Activated CD8-positive, alpha-beta T cell treated with anti-CD3 and anti-CD28 coated beads for 36 hours (primary cell): ENCODE measurements around the gene ADGRB3. TPM values are rescaled to one million over a fixed set of nuclear protein-coding genes. Genes with fewer than 3 reads are reported as not detected.
"Not testable (repeated sequence)": the region's sequence is repeated elsewhere in the genome, so short reads cannot be mapped to it uniquely, and the experiment has no call there.

Experiments
- ATAC-seq: fragments of 200-7000 bp; cut with Tn5 transposase; one replicate; pipeline ENCODE4 v1.10.0; 2021; ENCODE audit warnings: mild to moderate bottlenecking, moderate library complexity
- CTCF ChIA-PET: fragments of 350-600 bp; sonication (Branson Sonifier 250); formaldehyde crosslinking; loops from one replicate; lab custom pipeline; 2021; ENCODE audit warnings: antibody characterized with exemption; lab: Charles Lee
- POLR2A ChIA-PET: fragments of 350-600 bp; sonication (Branson Sonifier 250); formaldehyde crosslinking; loops from one replicate; lab custom pipeline; 2021; ENCODE audit warnings: antibody characterized with exemption; lab: Charles Lee
- DNase-seq: peaks from one replicate; pipeline ENCODE4 v3.0.0-alpha.2; 2020
- H3K27ac Mint-ChIP-seq: one replicate; pipeline ENCODE4 v1.8.0; 2021; ENCODE audit warnings: mild to moderate bottlenecking, mixed read lengths
- H3K27me3 Mint-ChIP-seq: one replicate; pipeline ENCODE4 v1.8.0; 2021; ENCODE audit warnings: mixed read lengths
- H3K36me3 Mint-ChIP-seq: one replicate; pipeline ENCODE4 v1.8.0; 2021; ENCODE audit warnings: low read depth, mixed read lengths
- H3K4me1 Mint-ChIP-seq: one replicate; pipeline ENCODE4 v1.8.0; 2021; ENCODE audit warnings: low read depth, mixed read lengths
- H3K4me3 Mint-ChIP-seq: one replicate; pipeline ENCODE4 v1.8.0; 2021; ENCODE audit warnings: mild to moderate bottlenecking, moderate library complexity, mixed read lengths
- H3K9me3 Mint-ChIP-seq: one replicate; pipeline ENCODE4 v1.8.0; 2021; ENCODE audit warnings: mixed read lengths
- intact Hi-C: fragments of 100-400 bp; cut with micrococcal nuclease; formaldehyde crosslinking; loops from one replicate; pipeline ENCODE4 v1.10.0; 2022
- total RNA-seq, 2 experiments: library from RNA; stranded (reverse); gene quantifications; one replicate each; pipeline ENCODE4 v1.2.3, GENCODE V29; 2021
- TF ChIP-seq, protein P1 (sequence below): fragments of 200-600 bp; IDR thresholded peaks from one replicate; pipeline ENCODE4 v1.8.0; 2022; ENCODE audit warnings: antibody characterized with exemption, mild to moderate bottlenecking

The ADGRB3 gene
- total RNA-seq, 2 experiments from 2014 or later: not detected

DNA sequence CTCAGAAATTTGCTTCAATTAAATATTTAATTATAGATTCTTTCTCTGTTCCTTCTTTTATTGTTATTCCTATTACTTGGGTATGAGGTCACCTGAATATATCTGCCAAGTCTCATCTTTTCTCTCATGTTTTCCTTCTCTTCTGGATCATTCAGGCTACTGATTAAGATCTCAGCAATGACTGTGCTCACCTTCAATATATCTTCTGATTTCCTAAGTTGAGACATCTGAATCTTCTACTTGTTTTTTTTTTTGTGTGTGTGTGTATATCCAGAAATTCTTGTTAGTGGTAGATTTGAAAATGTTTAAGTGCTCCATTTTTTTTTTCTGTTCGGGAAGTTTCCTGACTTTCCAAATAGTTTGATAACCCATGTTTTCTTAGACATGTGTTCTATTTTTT is 108.0 kb downstream of the ADGRB3 start:
- no peaks in the 10 kb centered on the region for H3K36me3 Mint-ChIP-seq
- H3K9me3 Mint-ChIP-seq: no peaks in the 10 kb centered on the region
- H3K4me1 Mint-ChIP-seq: peaks cover 8% of the 10 kb centered on the region
- DNase-seq: no peak
- H3K4me3 Mint-ChIP-seq: no peak overlapping the region
- ChIA-PET CTCF (no interaction called here), POLR2A (interaction anchor here (0.6 kb wide), 1 partner anchor 1129 kb away, joined by 3 read pairs; no protein-coding TSS in a partner anchor)
- no peaks in the 10 kb centered on the region for H3K27me3 Mint-ChIP-seq
- no peak overlapping the region for H3K27ac Mint-ChIP-seq
- no peak for ATAC-seq
- intact Hi-C loops: no loop called here
- TF ChIP-seq, protein P1, sequence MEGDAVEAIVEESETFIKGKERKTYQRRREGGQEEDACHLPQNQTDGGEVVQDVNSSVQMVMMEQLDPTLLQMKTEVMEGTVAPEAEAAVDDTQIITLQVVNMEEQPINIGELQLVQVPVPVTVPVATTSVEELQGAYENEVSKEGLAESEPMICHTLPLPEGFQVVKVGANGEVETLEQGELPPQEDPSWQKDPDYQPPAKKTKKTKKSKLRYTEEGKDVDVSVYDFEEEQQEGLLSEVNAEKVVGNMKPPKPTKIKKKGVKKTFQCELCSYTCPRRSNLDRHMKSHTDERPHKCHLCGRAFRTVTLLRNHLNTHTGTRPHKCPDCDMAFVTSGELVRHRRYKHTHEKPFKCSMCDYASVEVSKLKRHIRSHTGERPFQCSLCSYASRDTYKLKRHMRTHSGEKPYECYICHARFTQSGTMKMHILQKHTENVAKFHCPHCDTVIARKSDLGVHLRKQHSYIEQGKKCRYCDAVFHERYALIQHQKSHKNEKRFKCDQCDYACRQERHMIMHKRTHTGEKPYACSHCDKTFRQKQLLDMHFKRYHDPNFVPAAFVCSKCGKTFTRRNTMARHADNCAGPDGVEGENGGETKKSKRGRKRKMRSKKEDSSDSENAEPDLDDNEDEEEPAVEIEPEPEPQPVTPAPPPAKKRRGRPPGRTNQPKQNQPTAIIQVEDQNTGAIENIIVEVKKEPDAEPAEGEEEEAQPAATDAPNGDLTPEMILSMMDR: no peak

DNA sequence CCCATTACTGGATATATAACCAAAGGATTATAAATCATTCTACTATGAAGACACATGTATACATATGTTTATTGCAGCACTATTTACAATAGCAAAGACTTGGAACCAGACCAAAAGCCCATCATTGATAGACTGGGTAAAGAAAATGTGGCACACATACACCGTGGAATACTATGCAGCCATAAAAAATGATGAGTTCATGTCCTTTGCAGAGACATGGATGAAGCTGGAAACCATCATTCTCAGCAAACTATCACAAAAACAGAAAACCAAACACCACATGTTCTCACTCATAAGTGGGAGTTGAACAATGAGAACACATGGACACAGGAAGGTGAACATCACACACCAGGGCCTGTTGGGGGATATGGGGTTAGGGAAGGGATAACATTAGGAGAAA is 109.3 kb downstream of the ADGRB3 start:
- H3K4me1 Mint-ChIP-seq, ATAC-seq, POLR2A ChIA-PET, H3K4me3 Mint-ChIP-seq, CTCF ChIA-PET, DNase-seq, H3K27ac Mint-ChIP-seq, H3K27me3 Mint-ChIP-seq, H3K9me3 Mint-ChIP-seq, intact Hi-C loops, H3K36me3 Mint-ChIP-seq: not testable (repeated sequence)

DNA sequence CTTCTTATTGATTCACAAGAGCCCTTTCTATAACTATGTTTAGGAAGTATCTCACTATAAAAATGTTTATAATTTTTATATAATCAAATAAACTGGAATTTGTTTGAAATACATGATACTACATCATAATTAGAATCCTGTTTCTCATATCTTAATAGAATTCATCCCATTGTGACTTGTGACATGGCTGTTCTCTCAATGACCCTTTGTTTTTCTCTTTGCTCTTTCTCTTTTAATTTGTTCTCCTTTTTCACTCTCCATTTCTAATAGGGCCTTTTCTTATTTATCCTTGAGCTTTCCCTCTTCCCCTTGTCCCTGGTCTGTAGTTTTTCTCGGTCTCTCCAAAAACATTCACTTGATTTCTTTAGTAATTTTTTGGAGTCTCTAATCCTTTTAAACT is 111.3 kb downstream of the ADGRB3 start:
- ATAC-seq (no peak), DNase-seq (no peak)
- TF ChIP-seq, protein P1: no peak
- ChIA-PET CTCF (interaction anchor here (0.6 kb wide), 1 partner anchor 111 kb away, joined by 3 read pairs; no protein-coding TSS in a partner anchor), POLR2A (no interaction called here)
- no peak overlapping the region for H3K4me3 Mint-ChIP-seq
- intact Hi-C loops: no loop called here
- H3K36me3 Mint-ChIP-seq: no peaks in the 10 kb centered on the region
- H3K9me3 Mint-ChIP-seq: no peaks in the 10 kb centered on the region
- no peaks in the 10 kb centered on the region for H3K27me3 Mint-ChIP-seq
- H3K27ac Mint-ChIP-seq: no peak overlapping the region
- peaks cover 2% of the 10 kb centered on the region for H3K4me1 Mint-ChIP-seq

DNA sequence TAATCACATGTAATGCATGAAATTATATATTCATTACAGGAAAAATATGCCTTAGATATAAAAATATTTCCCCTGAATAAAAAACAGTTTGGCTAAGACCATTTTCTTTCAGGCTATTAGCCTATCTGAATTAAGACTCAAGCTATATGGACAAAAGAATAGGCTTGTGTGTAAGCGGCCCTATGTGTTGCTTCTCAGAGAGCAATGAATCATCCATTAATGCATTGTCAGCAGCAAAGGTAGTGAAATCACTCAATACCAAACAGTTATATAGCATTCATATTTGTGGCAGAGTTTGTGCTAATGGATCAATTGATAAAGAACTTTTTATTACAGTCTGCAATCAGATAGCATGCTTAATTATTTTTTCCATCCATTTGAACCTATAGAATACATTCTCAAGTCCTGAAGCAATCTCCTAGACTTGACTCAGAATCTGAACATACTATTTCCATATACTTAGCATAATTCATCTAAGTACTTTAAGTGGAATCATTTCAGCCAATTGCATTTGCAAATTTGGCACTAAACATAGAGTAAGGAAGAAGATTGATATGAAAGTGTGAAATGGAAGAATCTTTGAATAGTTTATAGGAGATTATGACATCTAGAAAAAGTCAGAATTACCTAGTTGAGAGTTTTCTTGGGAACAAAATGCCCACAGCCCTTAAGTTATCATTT is 112.2 kb downstream of the ADGRB3 start:
- Mint-ChIP-seq H3K27me3 (no peaks in the 10 kb centered on the region), H3K9me3 (no peaks in the 10 kb centered on the region), H3K27ac (no peak overlapping the region), H3K4me1 (peaks cover 2% of the 10 kb centered on the region), H3K4me3 (no peak overlapping the region), H3K36me3 (no peaks in the 10 kb centered on the region)
- intact Hi-C loops: no loop called here
- DNase-seq: no peak
- CTCF ChIA-PET: interaction anchor here (0.6 kb wide), 1 partner anchor 112 kb away, joined by 3 read pairs; no protein-coding TSS in a partner anchor
- no peak for ATAC-seq
- TF ChIP-seq, protein P1: no peak
- POLR2A ChIA-PET: no interaction called here

DNA sequence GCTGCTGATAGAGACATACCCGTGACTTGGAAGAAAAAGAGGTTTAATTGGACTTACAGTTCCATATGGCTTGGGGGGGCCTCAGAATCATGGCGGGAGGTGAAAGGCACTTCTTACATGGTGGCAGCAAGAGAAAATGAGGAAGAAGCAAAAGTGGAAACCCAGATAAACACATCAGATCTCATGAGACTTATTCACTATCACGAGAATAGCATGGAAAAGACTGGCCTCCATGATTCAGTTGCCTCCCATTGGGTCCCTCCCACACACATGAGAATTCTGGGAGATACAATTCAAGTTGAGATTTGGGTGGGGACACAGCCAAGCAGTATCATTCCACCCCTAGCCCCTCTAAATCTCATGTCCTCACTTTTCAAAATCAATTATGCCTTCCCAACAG is 112.8 kb downstream of the ADGRB3 start:
- ATAC-seq, H3K4me1 Mint-ChIP-seq, H3K36me3 Mint-ChIP-seq, H3K9me3 Mint-ChIP-seq, CTCF ChIA-PET, H3K27ac Mint-ChIP-seq, POLR2A ChIA-PET, DNase-seq, intact Hi-C loops, H3K4me3 Mint-ChIP-seq, H3K27me3 Mint-ChIP-seq: not testable (repeated sequence)

DNA sequence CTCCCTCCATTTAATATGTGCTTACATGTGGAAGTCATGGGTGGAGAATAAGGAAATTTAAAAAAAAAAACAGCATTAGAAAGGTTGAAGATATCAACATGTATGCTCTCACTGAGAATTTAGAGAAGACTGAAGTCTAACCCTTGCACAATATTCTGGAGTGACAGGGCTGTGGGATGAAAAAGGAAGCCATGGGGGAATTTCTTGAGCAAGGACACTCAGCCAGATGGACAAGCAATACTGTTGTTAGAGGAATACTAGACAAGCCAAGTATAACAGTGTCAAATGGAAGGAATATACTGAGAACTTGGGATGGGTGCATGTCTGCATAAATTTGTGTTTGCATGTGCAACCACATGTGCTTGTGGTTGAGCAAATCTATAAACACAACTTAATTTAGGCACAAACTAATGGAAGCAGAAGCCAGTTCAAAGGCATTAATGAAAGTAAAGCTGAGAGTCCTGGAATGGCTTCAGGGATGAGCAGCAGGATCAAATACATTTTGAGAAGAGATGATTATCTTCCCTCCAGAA is 119.7 kb downstream of the ADGRB3 start:
- ChIA-PET POLR2A (no interaction called here), CTCF (no interaction called here)
- ATAC-seq (no peak), DNase-seq (no peak)
- no peak overlapping the region for H3K27ac Mint-ChIP-seq
- no peaks in the 10 kb centered on the region for H3K9me3 Mint-ChIP-seq
- TF ChIP-seq, protein P1: no peak
- no peaks in the 10 kb centered on the region for H3K4me1 Mint-ChIP-seq
- H3K27me3 Mint-ChIP-seq: no peaks in the 10 kb centered on the region
- intact Hi-C loops: no loop called here
- no peaks in the 10 kb centered on the region for H3K36me3 Mint-ChIP-seq
- no peak overlapping the region for H3K4me3 Mint-ChIP-seq
